Colon (tissue), 2 donors: Measurements from ENCODE around the gene DSG2.
"Not testable (repeated sequence)": the region's sequence is repeated elsewhere in the genome, so short reads cannot be mapped to it uniquely, and the experiment has no call there.

Source experiments
- FAIRE-seq: peaks from 2 replicates; lab custom pipeline; 2012; peaks lifted over from hg19 to GRCh38; lab: Jason Lieb, UNC
- donor health status: control.
- donor health status: control.

DSG2 gene

GRCh38 chr18:31497836-31498573 lies at the start of gene DSG2:
Gene DSG2 (plus strand): TSS chr18:31498177. CDS start chr18:31498252, 75 bp downstream.
- FAIRE-seq, result no peak

- FAIRE-seq, result no peak
These were observed 47.6 kb upstream of the DSG2 start for GRCh38 chr18:31450409-31450808.

- FAIRE-seq, result no peak
These were observed 46.4 kb upstream of the DSG2 start for GRCh38 chr18:31451625-31452024.

GRCh38 chr18:31454066-31454708 lies 43.8 kb upstream of the DSG2 start:
- no peak for FAIRE-seq

- no peak for FAIRE-seq
These were observed 28.3 kb upstream of the DSG2 start for GRCh38 chr18:31469629-31470028.

GRCh38 chr18:31478688-31479087 lies 19.3 kb upstream of the DSG2 start:
- no peak for FAIRE-seq

GRCh38 chr18:31482051-31482450 lies 15.9 kb upstream of the DSG2 start:
- no peak for FAIRE-seq

GRCh38 chr18:31483396-31483795 lies 14.6 kb upstream of the DSG2 start:
- no peak for FAIRE-seq

- FAIRE-seq, result no peak
These were observed 13.5 kb upstream of the DSG2 start for GRCh38 chr18:31484461-31484860.

GRCh38 chr18:31486165-31486564 lies 11.8 kb upstream of the DSG2 start:
- FAIRE-seq, result no peak

GRCh38 chr18:31487246-31488015 lies 10.5 kb upstream of the DSG2 start:
- FAIRE-seq, result no peak

- FAIRE-seq, result no peak
These were observed 8.7 kb upstream of the DSG2 start for GRCh38 chr18:31489311-31489710.

- no peak for FAIRE-seq
These were observed 7.6 kb upstream of the DSG2 start for GRCh38 chr18:31490387-31490786.

- no peak for FAIRE-seq
These were observed 7.1 kb upstream of the DSG2 start for GRCh38 chr18:31490833-31491232.

GRCh38 chr18:31491586-31491985 lies 6.4 kb upstream of the DSG2 start:
- FAIRE-seq, result no peak

- no peak for FAIRE-seq
These were observed 5.3 kb upstream of the DSG2 start for GRCh38 chr18:31492671-31493070.

- FAIRE-seq, result no peak
These were observed 4.8 kb upstream of the DSG2 start for GRCh38 chr18:31493171-31493570.

GRCh38 chr18:31493941-31494340 lies 4.0 kb upstream of the DSG2 start:
- no peak for FAIRE-seq

- FAIRE-seq, result not testable (repeated sequence)
These were observed 3.2 kb upstream of the DSG2 start for GRCh38 chr18:31494705-31495244.

- no peak for FAIRE-seq
These were observed 557 bp upstream of the DSG2 start for GRCh38 chr18:31497404-31497835.

- FAIRE-seq, result no peak
These were observed 872 bp downstream of the DSG2 start for GRCh38 chr18:31498574-31499524.
